ENCODE results near the gene R3HDML. TPM values are rescaled to one million over a fixed set of nuclear protein-coding genes. Genes with fewer than 3 reads are reported as not detected.

Gene R3HDML
- total and polyA plus RNA-seq, 3 donors from 2014 or later = 0.38 to 0.62 TPM; not detected in 1

DNA sequence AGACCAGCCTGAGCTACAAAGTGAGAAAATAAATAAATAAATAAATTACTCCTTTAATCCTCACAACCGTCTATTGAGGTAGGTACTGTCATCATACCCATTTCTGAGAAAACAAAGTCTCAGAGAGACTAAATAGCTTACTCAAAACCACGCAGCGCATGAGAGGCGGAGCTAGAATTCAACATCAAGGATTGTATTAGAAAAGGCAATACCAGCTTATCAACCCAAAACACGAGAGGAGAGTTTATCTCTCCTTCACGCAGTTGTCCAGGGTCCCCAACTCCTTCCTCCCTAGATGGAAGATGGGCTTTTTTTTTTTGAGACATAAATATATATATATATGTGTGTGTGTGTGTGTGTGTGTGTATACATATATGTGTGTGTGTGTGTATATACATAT lies 30.9 kb downstream of the R3HDML start:
- Histone ChIP-seq H3K9me3 (no peaks in the 10 kb centered on the region), H3K27me3 (no peaks in the 10 kb centered on the region), H3K27ac (no peak overlapping the region), H3K36me3 (ENCODE audit: low read depth, missing control alignments) (no peaks in the 10 kb centered on the region), H3K4me1 (no peaks in the 10 kb centered on the region), H3K4me3 (no peak overlapping the region)
- no peak for DNase-seq
- intact Hi-C loops (cut with DNase I; ENCODE audit: low total_unique reads) = no loop called here
- 92 to 94% methylated on average over 6 of the region's 6 CpGs for whole genome bisulfite sequencing, 2 donors
- no peak for TF ChIP-seq POLR2A (IDR thresholded peaks at IDR 0.05)
- TF ChIP-seq, protein P1, sequence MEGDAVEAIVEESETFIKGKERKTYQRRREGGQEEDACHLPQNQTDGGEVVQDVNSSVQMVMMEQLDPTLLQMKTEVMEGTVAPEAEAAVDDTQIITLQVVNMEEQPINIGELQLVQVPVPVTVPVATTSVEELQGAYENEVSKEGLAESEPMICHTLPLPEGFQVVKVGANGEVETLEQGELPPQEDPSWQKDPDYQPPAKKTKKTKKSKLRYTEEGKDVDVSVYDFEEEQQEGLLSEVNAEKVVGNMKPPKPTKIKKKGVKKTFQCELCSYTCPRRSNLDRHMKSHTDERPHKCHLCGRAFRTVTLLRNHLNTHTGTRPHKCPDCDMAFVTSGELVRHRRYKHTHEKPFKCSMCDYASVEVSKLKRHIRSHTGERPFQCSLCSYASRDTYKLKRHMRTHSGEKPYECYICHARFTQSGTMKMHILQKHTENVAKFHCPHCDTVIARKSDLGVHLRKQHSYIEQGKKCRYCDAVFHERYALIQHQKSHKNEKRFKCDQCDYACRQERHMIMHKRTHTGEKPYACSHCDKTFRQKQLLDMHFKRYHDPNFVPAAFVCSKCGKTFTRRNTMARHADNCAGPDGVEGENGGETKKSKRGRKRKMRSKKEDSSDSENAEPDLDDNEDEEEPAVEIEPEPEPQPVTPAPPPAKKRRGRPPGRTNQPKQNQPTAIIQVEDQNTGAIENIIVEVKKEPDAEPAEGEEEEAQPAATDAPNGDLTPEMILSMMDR (IDR thresholded peaks at IDR 0.05) = no peak

GRCh38 chr20:44370639-44371218 lies 33.9 kb downstream of the R3HDML start:
- H3K36me3 ChIP-seq (ENCODE audit: low read depth, missing control alignments) = no peaks in the 10 kb centered on the region
- no peak overlapping the region for H3K27ac ChIP-seq
- H3K4me1 ChIP-seq = no peaks in the 10 kb centered on the region
- no peak for TF ChIP-seq POLR2A (IDR thresholded peaks at IDR 0.05)
- TF ChIP-seq, protein P1 (IDR thresholded peaks at IDR 0.05) = no peak
- 79 to 90% methylated on average over 4 to 9 of the region's 9 CpGs for WGBS, 2 donors
- no peaks in the 10 kb centered on the region for H3K27me3 ChIP-seq
- H3K9me3 ChIP-seq = no peaks in the 10 kb centered on the region
- no peak overlapping the region for H3K4me3 ChIP-seq
- intact Hi-C loops (cut with DNase I; ENCODE audit: low total_unique reads) = no loop called here
- no peak for DNase-seq

GRCh38 chr20:44382641-44383040 lies 45.8 kb downstream of the R3HDML start:
- WGBS, 2 donors = 69 to 74% methylated on average over 2 of the region's 2 CpGs
- no peak for DNase-seq
- H3K4me3 ChIP-seq = no peak overlapping the region
- no peaks in the 10 kb centered on the region for H3K36me3 ChIP-seq (ENCODE audit: low read depth, missing control alignments)
- no peaks in the 10 kb centered on the region for H3K27me3 ChIP-seq
- H3K9me3 ChIP-seq = no peaks in the 10 kb centered on the region
- peaks cover 3% of the 10 kb centered on the region for H3K4me1 ChIP-seq
- intact Hi-C loops (cut with DNase I; ENCODE audit: low total_unique reads) = no loop called here
- no peak overlapping the region for H3K27ac ChIP-seq
- TF ChIP-seq, protein P1 (IDR thresholded peaks at IDR 0.05) = no peak
- TF ChIP-seq POLR2A (IDR thresholded peaks at IDR 0.05) = no peak

GRCh38 chr20:44384423-44385027 lies 47.7 kb downstream of the R3HDML start:
- intact Hi-C loops (cut with DNase I; ENCODE audit: low total_unique reads) = loop anchor here (5.0 kb wide), 1 partner anchor 78 kb away; no protein-coding TSS in a partner anchor
- no peaks in the 10 kb centered on the region for H3K36me3 ChIP-seq (ENCODE audit: low read depth, missing control alignments)
- TF ChIP-seq, protein P1 (IDR thresholded peaks at IDR 0.05) = peak; percentile 41 to 80 (median 59)
- TF ChIP-seq POLR2A (IDR thresholded peaks at IDR 0.05) = no peak
- peak; percentile 91 for DNase-seq
- no peak overlapping the region for H3K27ac ChIP-seq
- H3K4me3 ChIP-seq = no peak overlapping the region
- peaks cover 3% of the 10 kb centered on the region for H3K4me1 ChIP-seq
- 39 to 40% methylated on average over 9 of the region's 9 CpGs for WGBS, 2 donors
- no peaks in the 10 kb centered on the region for H3K9me3 ChIP-seq
- H3K27me3 ChIP-seq = no peaks in the 10 kb centered on the region
